LNCAP (cell line): ENCODE results near the gene MEF2D.

Experiments used
- CTCF ChIP-seq: fragments of 450-650 bp; IDR thresholded peaks from 2 replicates; pipeline ENCODE4 v1.5.1; 2017; ENCODE audit warnings: mild to moderate bottlenecking

Gene MEF2D

GRCh38 chr1:156532374-156532773 is 31.8 kb upstream of the MEF2D start:
- TF ChIP-seq CTCF = no peak

GRCh38 chr1:156530006-156530405 is 29.4 kb upstream of the MEF2D start:
- no peak for TF ChIP-seq CTCF

GRCh38 chr1:156528875-156529425 is 28.4 kb upstream of the MEF2D start:
- TF ChIP-seq CTCF = no peak

- no peak for TF ChIP-seq CTCF
Observed at GRCh38 chr1:156528231-156528630, 27.7 kb upstream of the MEF2D start.

GRCh38 chr1:156527584-156527983 is 27.0 kb upstream of the MEF2D start:
- no peak for TF ChIP-seq CTCF

GRCh38 chr1:156525856-156526489 is 25.4 kb upstream of the MEF2D start:
- TF ChIP-seq CTCF = no peak

- TF ChIP-seq CTCF = no peak
Observed at GRCh38 chr1:156525071-156525501, 24.5 kb upstream of the MEF2D start.

- TF ChIP-seq CTCF = no peak
Observed at GRCh38 chr1:156524481-156524869, 23.9 kb upstream of the MEF2D start.
